HG03097 (cell line): ENCODE data around the gene COL18A1.

Experiments used
- ATAC-seq: cut with Tn5 transposase; IDR thresholded peaks from one replicate; pipeline ENCODE4 v1.9.1; 2021; ENCODE audit not compliant: unreplicated experiment, low FRiP score

The COL18A1 gene

DNA sequence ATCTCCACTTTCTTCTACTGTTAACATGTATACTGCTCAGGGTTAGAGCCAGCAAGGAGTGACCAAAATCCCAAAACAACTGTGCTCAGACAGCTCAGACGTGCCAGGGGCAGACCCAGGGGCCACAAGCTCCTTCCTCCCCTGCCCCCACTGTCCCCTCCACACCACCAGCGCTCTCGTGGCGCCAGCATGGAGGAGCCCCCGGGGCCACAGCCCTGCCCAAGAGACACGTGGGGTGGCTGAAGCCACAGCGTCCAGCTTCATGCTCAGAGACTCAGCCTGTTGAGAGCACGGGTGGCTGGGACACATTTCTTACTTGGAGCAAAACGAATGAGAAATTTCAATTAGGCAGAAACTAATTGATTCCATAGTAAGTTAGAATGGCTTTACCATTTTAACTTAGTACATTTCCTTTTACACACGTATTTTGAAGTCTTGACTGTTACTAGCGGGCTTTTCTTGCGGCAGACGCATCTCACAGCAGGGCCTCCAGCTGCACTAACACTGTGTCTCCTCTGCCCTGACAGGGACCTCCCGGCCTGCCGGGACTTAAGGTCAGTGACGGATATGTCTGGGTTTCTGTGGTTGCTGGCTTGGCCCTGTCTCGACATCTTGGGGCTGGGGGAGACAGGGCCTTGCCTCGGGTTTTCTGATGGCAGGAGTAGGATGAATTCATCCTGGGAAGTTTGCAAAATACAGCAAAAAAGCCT lies 83.1 kb downstream of the COL18A1 start:
- ATAC-seq, result no peak

DNA sequence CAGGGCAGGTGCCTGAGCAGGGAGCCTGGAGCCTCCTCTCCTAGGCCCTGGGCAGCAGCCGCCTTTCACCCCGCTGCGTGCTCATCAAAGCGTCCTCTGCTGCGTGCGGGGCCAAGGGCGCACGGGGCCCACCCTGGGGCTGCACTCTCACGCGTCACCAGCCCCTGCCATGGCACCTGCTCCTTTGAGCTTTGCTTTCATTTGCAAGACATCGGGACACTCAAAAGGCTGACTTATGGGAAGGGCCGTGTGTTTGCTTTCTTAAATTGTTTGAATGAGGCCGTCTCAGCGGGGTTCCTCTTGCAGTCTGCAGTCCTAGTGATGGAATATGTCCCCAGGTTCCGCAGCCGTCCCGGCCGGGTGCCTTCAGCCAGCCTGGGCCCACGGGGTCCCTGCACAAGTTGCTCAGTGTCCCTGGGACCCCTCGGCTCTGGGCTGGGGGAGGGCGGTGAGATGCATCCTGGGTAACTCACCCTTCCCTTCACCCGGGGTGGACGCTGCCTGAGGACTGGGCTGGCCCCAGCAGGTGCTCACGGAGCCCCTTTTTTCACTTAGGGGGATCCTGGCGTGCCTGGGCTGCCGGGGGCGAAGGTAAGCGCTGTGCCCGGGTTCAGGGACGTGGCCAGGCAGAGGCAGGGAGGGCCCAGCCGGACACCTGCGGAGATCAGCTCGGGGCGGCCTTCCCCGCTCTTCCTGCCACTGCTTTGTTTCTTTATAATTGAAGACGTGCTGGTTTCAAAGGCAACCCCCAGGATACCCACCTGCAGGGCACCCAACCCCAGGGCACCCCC lies 84.2 kb downstream of the COL18A1 start:
- ATAC-seq, result no peak

DNA sequence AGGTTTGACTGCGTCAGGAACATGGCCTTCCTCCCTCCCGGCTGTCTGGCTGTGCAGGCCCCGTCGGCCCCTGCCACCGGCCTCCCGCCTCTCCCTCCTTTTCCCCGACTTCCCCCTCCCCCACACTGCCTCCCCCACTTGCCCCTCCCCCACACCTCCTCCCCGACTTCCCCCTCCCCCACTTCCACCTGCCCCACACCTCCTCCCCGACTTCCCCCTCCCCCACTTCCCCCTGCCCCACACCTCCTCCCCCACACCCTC lies 84.7 kb downstream of the COL18A1 start:
- no peak for ATAC-seq

DNA sequence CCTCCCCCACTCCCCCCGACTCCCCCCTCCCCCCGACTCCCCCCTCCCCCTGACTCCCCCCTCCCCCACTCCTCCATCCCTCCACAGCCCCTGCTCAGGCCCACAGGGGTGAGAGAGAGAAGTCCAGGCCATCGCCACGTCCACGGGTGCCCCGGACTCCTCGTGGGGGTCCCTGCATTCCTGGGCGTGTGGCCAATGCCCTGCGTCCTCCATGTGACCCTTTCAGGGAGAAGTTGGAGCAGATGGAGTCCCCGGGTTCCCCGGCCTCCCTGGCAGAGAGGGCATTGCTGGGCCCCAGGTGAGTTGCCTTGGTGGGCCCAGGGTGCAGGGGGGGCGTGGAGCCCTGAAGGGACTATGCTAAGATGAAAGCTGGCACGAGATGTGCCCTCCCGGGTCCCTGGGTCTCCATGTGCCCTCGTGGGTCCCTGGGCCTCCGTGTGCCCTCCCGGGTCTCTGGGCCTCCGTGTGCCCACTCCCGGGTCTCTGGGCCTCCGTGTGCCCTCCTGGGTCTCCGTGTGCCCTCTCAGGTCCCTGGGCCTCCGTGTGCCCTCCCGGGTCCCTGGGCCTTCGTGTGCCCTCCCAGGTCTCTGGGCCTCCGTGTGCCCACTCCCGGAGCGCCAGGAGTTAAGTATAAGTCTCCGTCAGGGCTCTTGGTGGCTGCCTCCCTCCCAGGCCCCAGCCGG lies 85.2 kb downstream of the COL18A1 start:
- no peak for ATAC-seq

DNA sequence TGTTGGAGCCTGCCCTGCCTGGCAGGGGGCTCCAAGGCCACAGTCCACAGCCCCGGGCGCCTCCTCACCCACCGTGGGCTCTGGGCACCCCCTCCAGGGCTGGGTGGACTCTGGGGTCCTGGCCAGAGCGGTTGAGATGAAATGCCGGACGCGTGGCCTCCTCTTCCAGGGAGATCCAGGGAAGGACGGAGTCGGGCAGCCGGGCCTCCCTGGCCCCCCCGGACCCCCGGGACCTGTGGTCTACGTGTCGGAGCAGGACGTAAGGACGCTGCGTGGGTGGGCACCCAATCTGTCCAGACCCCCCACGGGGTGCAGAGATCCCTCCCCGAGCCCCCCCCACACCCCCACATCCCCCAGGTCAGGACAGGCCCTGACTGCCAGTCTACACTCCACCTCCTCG lies 86.1 kb downstream of the COL18A1 start:
- ATAC-seq, result no peak

DNA sequence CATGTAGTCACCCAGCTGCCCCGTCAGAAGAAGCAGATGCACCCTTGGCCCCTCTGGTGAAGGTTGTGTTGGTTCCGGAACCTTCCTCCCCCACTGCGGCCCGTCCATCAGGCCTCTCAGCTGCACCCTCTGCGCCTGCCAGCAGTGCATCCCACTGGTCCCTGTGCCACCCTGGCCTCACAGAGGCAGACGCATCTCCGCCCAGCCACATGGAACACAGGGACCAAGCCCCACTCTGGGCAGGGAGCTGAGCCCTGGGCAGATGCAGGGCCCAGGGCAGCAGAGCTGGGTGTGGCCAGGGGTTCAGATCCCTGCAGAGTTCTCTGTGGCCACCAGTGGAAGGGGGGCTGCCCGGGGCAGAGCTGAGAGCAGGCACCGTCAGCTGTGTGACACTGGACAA lies 86.7 kb downstream of the COL18A1 start:
- no peak for ATAC-seq

DNA sequence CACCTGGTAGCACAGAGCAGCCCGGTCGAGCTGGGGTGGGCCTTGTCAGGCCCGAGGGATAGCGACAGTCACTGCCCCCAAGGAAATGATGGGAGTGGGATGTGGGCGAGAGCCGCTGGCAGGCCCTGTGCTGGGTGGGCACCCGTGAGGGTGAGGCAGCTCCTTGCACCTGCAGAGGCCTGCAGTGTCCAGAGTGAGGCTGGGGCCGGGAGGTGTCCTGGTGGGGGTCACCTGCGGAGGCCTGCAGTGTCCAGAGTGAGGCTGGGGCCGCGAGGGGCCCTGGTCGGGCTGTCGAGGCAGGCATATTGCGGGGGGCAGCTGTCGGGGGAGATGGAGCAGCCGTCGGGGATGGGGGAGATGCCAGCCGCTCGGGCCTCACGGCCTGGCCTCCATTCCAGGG lies 87.8 kb downstream of the COL18A1 start:
- ATAC-seq, result no peak

DNA sequence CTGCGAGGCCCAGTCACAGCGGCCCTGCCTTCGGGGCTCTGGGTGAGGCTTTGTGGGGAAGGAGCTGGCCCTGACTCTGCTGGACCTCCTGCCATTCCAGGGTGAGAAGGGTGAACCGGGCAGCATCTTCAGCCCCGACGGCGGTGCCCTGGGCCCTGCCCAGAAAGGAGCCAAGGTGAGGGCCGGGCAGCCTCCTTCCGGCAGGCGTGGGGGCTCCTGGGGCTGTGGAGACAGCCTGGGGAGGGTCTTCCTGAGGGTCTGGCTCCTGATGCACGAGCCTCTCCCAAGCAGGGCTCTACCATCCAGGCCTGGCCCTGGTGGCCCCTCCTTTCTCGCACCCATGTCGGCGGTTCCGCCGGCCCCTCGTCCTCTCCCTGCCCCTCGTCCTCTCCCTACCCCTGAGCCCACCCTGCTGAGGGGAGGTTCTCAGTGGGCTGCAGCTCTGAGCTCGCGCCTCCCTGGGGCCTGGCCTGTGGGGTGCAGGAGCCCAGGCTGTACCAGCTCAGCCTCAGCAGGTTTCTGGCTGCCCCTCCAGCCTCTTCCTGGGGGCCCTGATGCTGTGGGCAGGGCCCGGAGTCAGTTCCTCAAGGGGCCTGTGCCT lies 88.5 kb downstream of the COL18A1 start:
- no peak for ATAC-seq

DNA sequence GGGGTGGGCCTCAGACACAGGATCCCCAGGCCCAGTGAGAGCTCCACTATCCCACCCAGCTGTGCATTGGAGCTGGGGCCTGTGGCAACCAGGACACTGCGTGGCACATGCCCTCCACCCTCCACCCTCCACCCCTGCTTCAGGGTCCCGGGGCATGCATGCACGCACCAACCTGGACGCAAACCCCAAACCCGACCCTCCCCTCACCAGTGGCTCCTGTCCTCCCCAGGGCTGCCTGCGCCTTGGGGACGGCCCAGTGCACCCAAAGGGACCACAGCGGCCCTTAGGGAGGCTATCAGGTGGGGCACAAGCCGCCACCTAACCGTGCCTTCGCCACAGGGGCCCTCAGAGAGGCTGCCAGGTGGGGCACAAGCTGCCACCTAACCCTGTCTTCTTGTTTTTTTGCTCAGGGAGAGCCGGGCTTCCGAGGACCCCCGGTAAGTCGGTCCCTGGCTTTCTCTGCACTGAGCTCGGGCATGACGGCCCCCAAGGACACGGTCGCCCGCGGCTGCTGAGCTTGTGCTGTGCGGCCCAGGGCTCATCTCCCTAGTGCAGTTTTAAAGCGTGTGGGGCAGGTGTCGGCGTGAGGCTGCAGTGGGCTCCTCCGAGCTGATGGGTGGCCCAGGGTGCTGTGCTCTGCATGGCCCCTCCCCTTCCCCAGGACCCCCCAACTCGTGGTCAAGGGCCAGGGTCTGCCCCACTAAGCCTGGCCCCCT lies 89.3 kb downstream of the COL18A1 start:
- no peak for ATAC-seq

DNA sequence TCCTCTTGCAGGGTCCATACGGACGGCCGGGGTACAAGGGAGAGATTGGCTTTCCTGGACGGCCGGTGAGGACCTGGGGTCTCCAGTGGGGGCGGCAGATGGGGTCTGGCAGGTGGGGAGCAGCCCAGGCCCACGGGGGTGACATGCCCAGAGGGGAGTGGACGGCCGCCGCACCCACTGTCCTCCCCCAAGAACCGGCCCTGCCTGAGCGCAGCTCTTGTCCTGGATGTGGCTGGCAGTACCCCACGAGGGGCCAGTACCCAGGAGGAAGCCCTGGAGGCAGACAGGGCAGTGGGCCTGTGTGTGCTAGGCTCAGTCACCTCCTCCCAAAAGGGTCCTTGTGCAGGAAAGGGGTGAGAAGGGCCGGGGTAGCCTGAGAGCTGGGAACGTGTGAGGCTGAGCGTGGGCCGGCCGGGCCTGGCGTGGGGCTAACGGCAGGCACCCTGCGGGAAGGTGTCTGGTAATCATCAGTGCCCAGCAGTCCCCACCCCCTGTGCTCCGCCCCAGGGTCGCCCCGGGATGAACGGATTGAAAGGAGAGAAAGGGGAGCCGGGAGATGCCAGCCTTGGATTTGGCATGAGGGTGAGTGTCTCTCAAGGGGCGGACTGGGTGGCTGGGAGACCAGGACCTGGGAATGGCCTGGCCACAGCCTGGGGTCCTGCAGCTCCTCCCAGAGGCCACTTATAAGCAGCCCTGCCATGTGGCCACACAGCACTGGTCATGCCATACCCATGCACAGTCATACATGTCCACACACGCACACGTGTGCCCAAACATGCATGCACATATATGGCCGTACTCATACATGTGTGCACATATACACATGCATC lies 90.1 kb downstream of the COL18A1 start:
- no peak for ATAC-seq

DNA sequence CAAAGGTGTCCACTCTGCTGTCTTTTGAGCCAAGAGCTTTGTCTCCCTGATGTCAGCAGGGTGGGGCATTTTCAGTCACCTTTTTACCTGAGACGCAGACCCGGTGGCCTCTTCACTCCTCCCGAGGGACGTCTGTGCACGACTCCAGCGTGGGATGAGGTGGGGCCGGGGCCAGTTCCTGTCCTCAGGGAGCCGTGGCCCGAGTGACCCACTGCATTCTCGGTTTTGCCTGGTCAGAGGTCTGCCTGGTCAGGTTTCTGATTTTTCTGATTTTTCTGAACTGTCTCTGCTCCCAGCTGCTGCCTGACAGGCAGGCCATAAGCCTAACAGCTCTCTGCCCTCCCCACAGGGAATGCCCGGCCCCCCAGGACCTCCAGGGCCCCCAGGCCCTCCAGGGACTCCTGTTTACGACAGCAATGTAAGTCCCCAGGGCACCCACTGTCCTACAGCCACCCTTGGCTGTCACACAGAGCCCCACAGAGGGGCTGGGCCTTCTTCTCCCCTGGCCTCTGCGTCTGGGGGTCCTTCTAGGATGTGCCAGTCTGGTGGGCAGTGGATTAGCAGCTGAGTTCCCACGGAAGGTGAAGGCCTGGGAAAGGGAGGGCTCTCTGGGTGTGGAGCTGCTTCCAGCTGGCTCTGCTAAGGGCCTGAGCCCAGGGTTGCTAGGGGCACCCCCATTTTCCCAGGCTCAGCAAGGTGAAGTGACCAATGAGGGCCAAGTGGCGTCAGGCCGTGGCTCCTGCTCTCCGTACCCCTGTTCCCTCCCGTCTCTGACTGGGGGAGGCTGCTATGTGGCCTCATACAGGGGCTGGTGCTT lies 91.4 kb downstream of the COL18A1 start:
- ATAC-seq, result no peak

DNA sequence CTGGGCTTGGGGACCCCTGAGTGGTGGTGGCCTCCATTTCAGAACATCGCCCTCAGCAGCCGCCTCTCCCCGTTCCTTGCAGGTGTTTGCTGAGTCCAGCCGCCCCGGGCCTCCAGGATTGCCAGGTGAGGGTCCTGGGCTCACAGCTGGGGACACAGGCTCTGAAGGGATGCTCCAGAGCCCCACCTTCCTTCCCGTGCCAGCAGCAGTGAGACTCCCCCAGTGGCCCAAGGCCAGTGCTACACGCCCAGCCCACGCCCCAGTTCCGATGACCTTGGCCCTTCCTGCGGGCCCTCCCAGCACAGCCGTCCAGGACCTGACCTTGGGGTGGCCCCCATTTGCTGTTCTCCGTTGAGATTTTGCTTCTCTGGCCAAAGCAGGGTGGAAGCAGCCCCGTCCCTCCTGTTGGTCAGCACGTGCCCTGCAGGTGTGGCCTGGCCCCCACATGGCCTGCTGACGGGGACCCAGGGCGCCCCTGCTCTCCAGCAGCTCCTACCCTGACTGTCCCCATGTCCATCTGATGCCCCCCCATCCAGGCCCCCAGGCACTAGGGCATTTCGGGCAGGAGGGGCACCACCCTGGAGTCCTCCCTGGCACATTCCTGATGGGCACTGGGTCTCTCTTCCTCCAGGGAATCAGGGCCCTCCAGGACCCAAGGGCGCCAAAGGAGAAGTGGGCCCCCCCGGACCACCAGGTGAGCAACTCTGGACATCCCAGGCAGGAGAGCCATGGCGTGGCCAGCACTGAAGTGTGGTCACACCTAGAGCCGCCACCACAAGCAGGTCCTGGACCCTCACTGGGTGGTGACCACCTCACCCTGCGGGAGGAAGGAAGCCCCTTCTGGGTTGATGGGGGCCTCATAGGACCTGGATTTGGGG lies 92.2 kb downstream of the COL18A1 start:
- ATAC-seq, result no peak

DNA sequence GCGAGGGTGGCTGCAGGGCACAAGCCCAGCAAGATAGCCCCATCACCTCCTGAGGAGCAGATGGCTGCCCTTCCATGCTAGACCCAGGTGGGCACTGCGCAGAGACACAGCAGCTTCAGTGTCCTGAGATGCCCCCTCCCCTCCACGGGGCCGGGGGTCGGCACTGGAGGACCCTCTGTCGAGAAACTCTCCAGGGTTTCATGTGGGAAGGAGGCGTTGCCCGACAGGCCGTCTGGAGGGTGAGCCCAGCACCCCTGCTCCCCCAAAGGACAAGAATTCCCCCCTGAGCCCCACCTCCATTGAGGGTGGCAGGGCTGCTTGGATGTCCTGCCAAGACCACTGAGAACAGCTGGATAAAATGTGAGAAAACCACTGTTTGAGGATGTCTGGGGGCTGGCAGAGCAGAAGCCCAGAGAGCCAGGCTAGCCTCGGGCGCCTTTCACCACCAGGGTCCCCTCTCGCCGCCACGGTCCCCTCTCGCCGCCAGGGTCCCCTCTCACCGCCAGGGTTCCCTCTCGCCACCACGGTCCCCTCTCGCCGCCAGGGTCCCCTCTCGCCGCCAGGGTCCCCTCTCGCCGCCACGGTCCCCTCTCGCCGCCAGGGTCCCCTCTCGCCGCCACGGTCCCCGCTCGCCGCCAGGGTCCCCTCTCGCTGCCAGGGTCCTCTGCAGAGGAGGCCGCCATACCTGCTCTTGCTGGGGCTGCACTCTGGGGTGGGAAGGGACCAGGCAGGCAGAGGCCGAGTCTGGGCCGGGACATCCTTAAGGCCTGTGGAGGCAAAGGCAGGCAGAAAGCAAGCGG lies 93.1 kb downstream of the COL18A1 start:
- ATAC-seq, result no peak

DNA sequence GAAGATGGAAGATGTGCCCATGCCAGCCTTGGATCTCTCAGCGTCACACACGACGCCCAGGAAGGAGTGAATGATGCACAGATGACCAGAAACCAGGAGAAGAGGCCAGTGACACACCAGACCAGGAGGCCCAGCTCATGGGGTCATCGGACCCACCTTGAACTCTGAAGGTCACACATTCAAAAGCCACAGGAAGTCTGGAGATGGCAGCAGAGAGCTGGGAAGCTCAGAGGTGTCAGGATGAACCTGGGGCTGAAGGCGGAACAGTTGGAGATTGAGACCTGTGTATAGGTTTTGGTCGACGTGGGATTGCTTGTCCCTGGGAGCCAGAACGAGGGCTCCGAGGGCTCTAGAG lies 93.7 kb downstream of the COL18A1 start:
- no peak for ATAC-seq

DNA sequence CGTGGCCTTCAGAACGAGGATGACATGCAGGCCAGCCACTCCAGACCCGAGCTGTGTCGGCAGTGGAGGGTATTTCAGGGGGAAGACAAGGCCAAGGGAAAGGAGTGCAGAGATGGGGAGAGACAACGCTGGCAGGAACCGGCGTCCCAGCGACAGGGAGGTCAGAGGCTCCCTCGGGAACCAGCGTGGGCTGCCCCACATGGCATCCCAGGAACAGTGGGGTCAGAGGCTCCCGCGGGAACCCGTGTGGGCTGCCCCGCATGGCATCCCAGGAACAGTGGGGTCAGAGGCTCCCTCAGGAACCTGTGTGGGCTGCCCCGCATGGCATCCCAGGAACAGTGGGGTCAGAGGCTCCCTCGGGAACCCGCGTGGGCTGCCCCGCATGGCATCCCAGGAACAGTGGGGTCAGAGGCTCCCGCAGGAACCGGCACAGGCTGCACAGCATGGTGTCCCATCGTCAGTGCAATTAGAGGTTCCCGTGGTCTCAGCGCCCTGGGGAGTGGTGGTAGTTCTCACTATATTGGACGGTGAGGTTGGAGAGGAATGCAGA lies 94.3 kb downstream of the COL18A1 start:
- ATAC-seq, result no peak

DNA sequence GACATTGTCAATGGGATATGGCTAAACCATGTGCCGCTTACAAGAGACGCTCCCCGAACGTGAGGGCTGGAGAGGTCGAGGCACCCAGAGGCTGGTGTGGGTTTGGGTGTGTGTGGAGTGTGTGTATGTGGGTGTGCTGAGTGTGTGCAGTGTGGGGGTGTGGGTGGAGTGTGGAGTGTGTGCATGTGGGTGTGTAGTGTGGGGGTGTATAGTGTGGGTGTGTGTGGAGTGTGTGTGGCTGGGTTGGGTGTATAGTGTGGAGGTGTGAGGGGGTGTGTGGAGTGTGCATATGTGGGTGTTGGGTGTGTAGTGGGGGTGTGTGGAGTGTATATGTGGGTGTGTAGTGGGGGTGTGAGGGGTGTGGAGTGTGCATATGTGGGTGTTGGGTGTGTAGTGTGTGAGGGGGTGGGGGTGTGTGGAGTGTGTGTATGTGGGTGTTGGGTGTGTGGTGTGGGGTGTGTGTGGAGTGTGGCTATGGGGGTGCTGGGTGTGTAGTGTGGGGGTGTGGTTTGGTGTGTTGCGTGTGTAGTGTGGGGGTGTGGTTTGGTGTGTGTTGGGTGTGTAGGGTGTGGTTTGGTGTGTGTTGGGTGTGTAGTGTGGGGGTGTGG lies 95.1 kb downstream of the COL18A1 start:
- ATAC-seq, result no peak
